Measurements from ENCODE around the gene SSBP2. TPM values are rescaled to one million over a fixed set of nuclear protein-coding genes. Genes with fewer than 3 reads are reported as not detected.

Gene SSBP2
- total and polyA plus RNA-seq, 2 of the 8 experiments (the other 6 are each of a cell fraction or from before 2014, with no cell fraction given) = 21.5 to 36.2 TPM

- TF ChIP-seq TAF1 (IDR thresholded peaks at IDR 0.05; ENCODE audit: low read depth, low read length) (no peak), ATF3 (IDR thresholded peaks at IDR 0.05; ENCODE audit: insufficient read depth, low read depth, low read length) (no peak), EZH2 (IDR thresholded peaks at IDR 0.05; ENCODE audit: low read depth, low read length, severe bottlenecking) (no peak), RXRA (IDR thresholded peaks at IDR 0.05; ENCODE audit: insufficient read depth, low read depth, low read length) (no peak), GTF2F1 (IDR thresholded peaks at IDR 0.05; ENCODE audit: borderline replicate concordance, low read depth, low read length) (no peak), CBX5 (IDR thresholded peaks at IDR 0.05; ENCODE audit: low read depth, low read length) (no peak)
Observed at GRCh38 chr5:81417052-81417451, 333.8 kb downstream of the SSBP2 start (continued).
